ENCODE measurements around the gene WLS.

Gene WLS

GRCh38 chr1:68081775-68082283, 150.5 kb downstream of the WLS start:
- DNase-seq (ENCODE audit: low read depth): no peak

GRCh38 chr1:68078647-68079046, 153.7 kb downstream of the WLS start:
- no peak for DNase-seq (ENCODE audit: low read depth)
